ENCODE measurements around the gene MSL3. TPM values are rescaled to one million over a fixed set of nuclear protein-coding genes. Genes with fewer than 3 reads are reported as not detected.

The MSL3 gene
- total RNA-seq, 1 donor from 2014 or later, result 41.6 TPM

DNA sequence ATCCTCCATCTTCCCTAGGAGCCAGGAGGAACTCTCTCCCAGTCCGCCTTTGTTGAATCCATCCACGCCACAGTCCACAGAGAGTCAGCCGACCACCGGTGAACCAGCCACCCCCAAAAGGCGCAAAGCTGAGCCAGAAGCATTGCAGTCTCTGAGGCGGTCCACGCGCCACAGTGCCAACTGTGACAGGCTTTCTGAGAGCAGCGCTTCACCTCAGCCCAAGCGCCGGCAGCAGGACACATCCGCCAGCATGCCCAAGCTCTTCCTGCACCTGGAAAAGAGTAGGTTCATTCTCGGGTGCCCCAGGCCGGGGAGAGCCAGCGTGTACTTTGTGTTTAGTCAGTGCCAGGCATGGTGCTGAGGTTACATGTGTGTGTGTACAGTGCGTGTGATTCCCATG, 7.4 kb downstream of the MSL3 start:
- H3K4me3 Mint-ChIP-seq, result peak overlapping the region; percentile 80
- no peaks in the 10 kb centered on the region for H3K9me3 Mint-ChIP-seq
- H3K4me1 Mint-ChIP-seq (ENCODE audit: low read depth), result peaks cover 68% of the 10 kb centered on the region
- H3K27me3 Mint-ChIP-seq (ENCODE audit: insufficient read depth), result no peaks in the 10 kb centered on the region
- peaks cover 47% of the 10 kb centered on the region for H3K36me3 Mint-ChIP-seq (ENCODE audit: low read depth)
- peak overlapping the region; percentile 84 for H3K27ac Mint-ChIP-seq
- DNase-seq (ENCODE audit: low spot score), result no peak
- intact Hi-C loops (cut with micrococcal nuclease), result loop anchor here (10.0 kb wide), 3 partner anchors 1129 to 1671 kb away; no protein-coding TSS in a partner anchor

DNA sequence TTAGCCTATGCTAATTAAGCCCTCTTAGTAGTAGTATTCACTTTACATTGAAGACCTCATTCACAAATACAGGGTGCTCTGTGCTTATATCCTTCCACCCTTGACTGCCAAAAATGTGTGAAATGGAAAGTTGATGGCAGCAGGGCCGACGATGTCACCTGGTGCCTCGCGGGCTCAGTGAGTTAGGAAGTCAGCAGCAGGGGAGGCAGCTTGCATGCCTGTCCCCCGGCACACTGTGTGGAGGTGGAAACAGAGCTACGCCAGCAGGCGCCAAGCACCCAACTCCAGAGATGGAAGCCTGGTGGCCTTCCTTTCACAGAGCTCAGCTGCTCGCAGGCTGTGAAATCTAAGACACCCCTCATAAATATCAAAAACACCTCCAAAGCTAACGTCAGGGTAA, 8.4 kb downstream of the MSL3 start:
- DNase-seq (ENCODE audit: low spot score), result no peak
- Mint-ChIP-seq H3K27ac (peak overlapping the region; percentile 59), H3K4me1 (ENCODE audit: low read depth) (peaks cover 66% of the 10 kb centered on the region), H3K27me3 (ENCODE audit: insufficient read depth) (no peaks in the 10 kb centered on the region), H3K36me3 (ENCODE audit: low read depth) (peaks cover 40% of the 10 kb centered on the region), H3K4me3 (peak overlapping the region; percentile 80), H3K9me3 (no peaks in the 10 kb centered on the region)
- intact Hi-C loops (cut with micrococcal nuclease), result loop anchor here (10.0 kb wide), 3 partner anchors 1128 to 1672 kb away; no protein-coding TSS in a partner anchor

DNA sequence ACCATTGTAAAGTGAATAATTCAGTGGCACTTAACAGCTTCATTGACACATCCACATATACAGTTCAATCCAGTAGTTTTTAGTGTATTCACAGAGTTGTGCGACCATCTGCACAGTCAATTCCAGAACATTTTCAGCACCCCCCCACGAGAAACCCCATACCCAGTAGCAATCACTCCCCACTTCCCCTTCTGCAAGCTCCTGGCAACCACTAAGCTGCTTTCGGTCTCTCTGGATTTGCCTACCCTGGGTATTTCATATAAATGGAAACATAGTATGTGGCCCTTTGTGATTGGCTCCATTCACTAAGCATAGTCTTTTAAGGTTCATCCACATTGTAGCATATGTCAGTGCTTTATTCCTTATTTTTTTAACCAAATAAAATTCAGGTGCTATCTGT, 10.0 kb downstream of the MSL3 start:
- no peaks in the 10 kb centered on the region for H3K27me3 Mint-ChIP-seq (ENCODE audit: insufficient read depth)
- intact Hi-C loops (cut with micrococcal nuclease), result loop anchor here (10.0 kb wide), 3 partner anchors 1127 to 1673 kb away; no protein-coding TSS in a partner anchor
- no peak for DNase-seq (ENCODE audit: low spot score)

DNA sequence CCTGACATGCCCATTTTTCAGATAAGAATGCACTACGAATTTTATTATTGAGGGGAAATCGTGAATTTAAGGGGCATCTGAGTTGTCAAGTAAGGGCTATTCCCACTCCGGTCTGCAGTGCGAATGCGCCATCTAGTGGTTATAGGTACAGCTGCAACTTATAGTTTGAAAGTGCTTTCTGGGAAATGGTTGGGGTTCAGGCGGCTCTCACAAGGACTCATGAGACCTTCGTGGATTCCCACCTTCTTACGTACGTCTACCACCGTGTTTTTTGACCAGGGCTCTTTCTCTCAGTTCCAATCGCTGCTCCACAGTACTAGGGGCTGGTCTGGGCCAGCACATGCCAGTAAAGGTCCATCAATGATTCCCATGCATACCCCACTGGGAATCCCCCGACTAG, 12.3 kb downstream of the MSL3 start:
- no peak for DNase-seq (ENCODE audit: low spot score)
- Mint-ChIP-seq H3K4me1 (ENCODE audit: low read depth) (peaks cover 37% of the 10 kb centered on the region), H3K4me3 (no peak overlapping the region), H3K27ac (peak overlapping the region; percentile 79), H3K9me3 (no peaks in the 10 kb centered on the region), H3K36me3 (ENCODE audit: low read depth) (peaks cover 25% of the 10 kb centered on the region), H3K27me3 (ENCODE audit: insufficient read depth) (no peaks in the 10 kb centered on the region)
- intact Hi-C loops (cut with micrococcal nuclease), result loop anchor here (1.0 to 5.0 kb wide), 5 partner anchors 10 to 626 kb away; no protein-coding TSS in a partner anchor

More for the DNA sequence above, 10.0 kb downstream of the MSL3 start:
- H3K36me3 Mint-ChIP-seq (ENCODE audit: low read depth), result peaks cover 34% of the 10 kb centered on the region
- H3K9me3 Mint-ChIP-seq, result no peaks in the 10 kb centered on the region
- no peak overlapping the region for H3K4me3 Mint-ChIP-seq
- peak overlapping the region; percentile 72 for H3K27ac Mint-ChIP-seq
- peaks cover 59% of the 10 kb centered on the region for H3K4me1 Mint-ChIP-seq (ENCODE audit: low read depth)

DNA sequence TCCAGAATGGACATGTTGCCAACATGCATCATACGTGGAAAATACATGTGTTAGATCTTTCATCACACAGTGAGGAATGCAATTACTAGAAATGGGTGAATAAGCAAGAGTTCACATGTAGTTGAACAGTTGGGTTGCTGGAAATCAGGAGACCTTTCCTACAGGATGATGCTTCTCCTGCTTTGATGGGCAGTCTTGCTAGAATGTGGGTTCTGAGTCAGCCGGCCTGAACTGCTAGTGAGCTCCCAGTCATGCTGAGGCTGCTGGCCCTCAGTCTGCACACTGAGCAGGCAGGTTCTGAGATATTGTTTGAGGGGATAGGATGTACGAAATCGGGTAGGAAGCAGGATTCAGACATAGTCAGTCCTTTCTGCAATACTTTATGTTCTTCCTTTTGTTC, 20.2 kb downstream of the MSL3 start:
- peaks cover 5% of the 10 kb centered on the region for H3K4me1 Mint-ChIP-seq (ENCODE audit: low read depth)
- H3K4me3 Mint-ChIP-seq, result no peak overlapping the region
- no peak overlapping the region for H3K27ac Mint-ChIP-seq
- no peak for DNase-seq (ENCODE audit: low spot score)
- no peaks in the 10 kb centered on the region for H3K9me3 Mint-ChIP-seq
- peaks cover 13% of the 10 kb centered on the region for H3K36me3 Mint-ChIP-seq (ENCODE audit: low read depth)
- peaks cover 1% of the 10 kb centered on the region for H3K27me3 Mint-ChIP-seq (ENCODE audit: insufficient read depth)
- intact Hi-C loops (cut with micrococcal nuclease), result no loop called here

DNA sequence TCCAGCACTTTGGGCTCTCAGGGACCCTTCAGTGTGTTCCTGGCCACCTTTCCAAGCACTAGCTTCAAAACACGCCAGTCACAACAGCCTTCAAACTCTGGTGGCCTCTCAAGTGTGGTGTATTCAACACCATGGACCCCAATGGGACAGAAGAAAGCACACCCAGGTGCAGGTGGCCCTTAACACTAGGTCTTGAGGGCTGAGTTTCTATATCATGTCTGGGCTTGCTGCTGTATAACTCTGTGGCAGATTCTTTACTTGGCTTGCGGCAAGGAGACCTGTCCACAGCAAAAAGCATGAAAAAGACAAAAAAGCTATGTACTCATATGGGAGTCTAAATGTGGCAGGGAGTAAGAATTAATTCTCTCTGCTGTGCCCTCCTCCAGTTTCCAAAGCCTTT, 23.1 kb downstream of the MSL3 start:
- Mint-ChIP-seq H3K27me3 (ENCODE audit: insufficient read depth) (peaks cover 1% of the 10 kb centered on the region), H3K4me3 (no peak overlapping the region), H3K27ac (no peak overlapping the region), H3K4me1 (ENCODE audit: low read depth) (no peaks in the 10 kb centered on the region), H3K9me3 (no peaks in the 10 kb centered on the region), H3K36me3 (ENCODE audit: low read depth) (peaks cover under 1% of the 10 kb centered on the region)
- intact Hi-C loops (cut with micrococcal nuclease), result no loop called here
- DNase-seq (ENCODE audit: low spot score), result no peak

DNA sequence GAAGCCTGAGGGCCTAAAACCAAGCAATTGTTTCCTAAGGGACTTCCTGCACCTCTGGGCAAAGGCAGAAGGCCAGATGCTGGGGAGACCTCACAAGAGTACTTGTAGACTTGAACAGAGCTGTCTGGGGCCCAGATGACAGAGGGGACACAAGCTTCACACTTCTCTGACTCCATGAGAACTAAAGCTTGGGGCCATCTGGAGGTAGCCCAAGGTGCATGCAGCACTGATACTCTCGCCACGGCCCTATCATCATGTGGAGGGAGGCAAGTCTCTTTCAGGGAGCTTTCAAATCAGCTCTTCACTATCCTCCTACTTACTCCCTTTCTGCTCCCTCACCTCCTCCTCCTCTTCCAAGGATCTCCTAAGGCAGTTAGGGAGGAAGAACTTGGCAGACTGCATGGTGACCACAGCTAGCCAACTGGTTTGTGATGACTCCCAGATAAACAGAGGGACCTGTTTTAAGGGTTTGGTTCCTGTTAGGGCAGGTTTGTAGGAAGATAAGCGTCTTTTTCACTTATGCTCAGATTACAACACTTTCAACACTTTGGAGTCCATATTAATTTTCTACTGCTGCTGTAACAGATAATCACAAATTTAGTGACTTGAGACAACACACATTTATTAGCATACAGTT, 23.8 kb downstream of the MSL3 start:
- no peak overlapping the region for H3K4me3 Mint-ChIP-seq
- no peak overlapping the region for H3K27ac Mint-ChIP-seq
- intact Hi-C loops (cut with micrococcal nuclease), result no loop called here
- no peak for DNase-seq (ENCODE audit: low spot score)
- H3K9me3 Mint-ChIP-seq, result no peaks in the 10 kb centered on the region
- H3K36me3 Mint-ChIP-seq (ENCODE audit: low read depth), result no peaks in the 10 kb centered on the region
- H3K4me1 Mint-ChIP-seq (ENCODE audit: low read depth), result peaks cover 6% of the 10 kb centered on the region
- peaks cover 1% of the 10 kb centered on the region for H3K27me3 Mint-ChIP-seq (ENCODE audit: insufficient read depth)

DNA sequence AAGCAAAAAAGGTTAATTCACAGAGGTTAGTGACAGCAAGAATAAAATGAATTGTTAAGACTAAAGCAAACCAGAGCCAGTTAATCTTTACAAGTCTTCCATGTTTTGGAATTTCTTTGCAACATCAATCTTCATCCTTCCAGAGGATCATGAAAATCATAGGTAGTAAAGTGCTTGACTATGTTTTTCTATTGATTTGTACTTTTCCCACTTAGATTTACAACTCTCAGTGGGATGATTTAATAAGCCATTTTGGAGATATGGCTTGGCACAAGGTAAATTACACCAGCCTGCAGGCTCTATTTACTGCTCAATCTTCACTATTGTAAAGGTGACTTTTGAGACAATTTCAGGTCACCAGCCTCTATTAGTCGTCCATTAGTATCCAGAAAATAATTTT, 26.5 kb downstream of the MSL3 start:
- Mint-ChIP-seq H3K9me3 (no peaks in the 10 kb centered on the region), H3K4me1 (ENCODE audit: low read depth) (peaks cover 14% of the 10 kb centered on the region), H3K36me3 (ENCODE audit: low read depth) (no peaks in the 10 kb centered on the region), H3K27ac (no peak overlapping the region), H3K27me3 (ENCODE audit: insufficient read depth) (peaks cover 1% of the 10 kb centered on the region), H3K4me3 (no peak overlapping the region)
- no peak for DNase-seq (ENCODE audit: low spot score)
- intact Hi-C loops (cut with micrococcal nuclease), result no loop called here

DNA sequence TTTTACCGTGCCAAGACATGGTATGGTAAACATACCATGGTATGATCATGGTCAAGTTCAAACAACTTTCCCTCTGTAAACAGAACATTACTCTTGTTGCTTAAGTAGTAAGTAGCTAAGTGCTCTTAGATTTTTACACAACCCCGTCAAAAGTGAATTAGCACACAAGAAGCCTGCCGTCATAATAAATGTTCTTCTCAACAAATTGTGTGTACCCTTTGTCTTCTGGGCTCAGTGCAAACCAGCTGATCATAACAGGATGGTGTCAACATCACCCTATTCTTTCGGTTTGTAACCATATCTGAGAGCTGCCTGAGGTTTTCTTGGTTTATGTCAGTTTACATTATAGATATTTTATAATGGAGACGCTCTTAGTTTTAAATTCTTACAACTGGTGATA, 28.8 kb downstream of the MSL3 start:
- peak overlapping the region; percentile 73 for H3K4me3 Mint-ChIP-seq
- H3K9me3 Mint-ChIP-seq, result no peaks in the 10 kb centered on the region
- H3K4me1 Mint-ChIP-seq (ENCODE audit: low read depth), result peaks cover 14% of the 10 kb centered on the region
- no peak overlapping the region for H3K27ac Mint-ChIP-seq
- H3K27me3 Mint-ChIP-seq (ENCODE audit: insufficient read depth), result peaks cover 1% of the 10 kb centered on the region
- no peaks in the 10 kb centered on the region for H3K36me3 Mint-ChIP-seq (ENCODE audit: low read depth)
- no peak for DNase-seq (ENCODE audit: low spot score)
- intact Hi-C loops (cut with micrococcal nuclease), result loop anchor here (1.0 kb wide), 1 partner anchor 121 kb away; no protein-coding TSS in a partner anchor

DNA sequence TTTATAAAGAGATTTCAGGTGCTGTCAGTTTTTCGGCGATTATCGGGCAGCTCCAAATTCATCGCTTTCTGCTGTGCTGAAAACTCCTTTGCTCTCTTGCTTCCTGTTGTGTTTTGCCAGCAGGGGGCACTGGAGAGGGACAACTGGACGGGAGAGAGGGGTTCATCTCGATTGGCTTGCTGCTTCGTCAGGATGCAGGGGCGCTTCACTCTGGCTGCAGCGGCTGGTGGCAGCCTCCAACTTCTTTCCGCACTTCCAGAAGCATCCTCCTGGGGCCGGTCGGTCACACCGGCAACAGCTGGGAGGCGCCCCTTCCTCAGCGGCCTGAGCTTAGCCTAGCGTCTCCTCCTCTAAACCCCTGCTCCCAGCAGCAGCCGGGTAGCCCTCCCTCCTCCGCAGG, 29.5 kb downstream of the MSL3 start:
- H3K27me3 Mint-ChIP-seq (ENCODE audit: insufficient read depth), result no peaks in the 10 kb centered on the region
- no peaks in the 10 kb centered on the region for H3K9me3 Mint-ChIP-seq
- no peak overlapping the region for H3K27ac Mint-ChIP-seq
- intact Hi-C loops (cut with micrococcal nuclease), result loop anchor here (1.0 kb wide), 1 partner anchor 121 kb away; no protein-coding TSS in a partner anchor
- H3K4me3 Mint-ChIP-seq, result peak overlapping the region; percentile 73
- DNase-seq (ENCODE audit: low spot score), result peak; percentile 50
- peaks cover 18% of the 10 kb centered on the region for H3K4me1 Mint-ChIP-seq (ENCODE audit: low read depth)
- H3K36me3 Mint-ChIP-seq (ENCODE audit: low read depth), result no peaks in the 10 kb centered on the region

DNA sequence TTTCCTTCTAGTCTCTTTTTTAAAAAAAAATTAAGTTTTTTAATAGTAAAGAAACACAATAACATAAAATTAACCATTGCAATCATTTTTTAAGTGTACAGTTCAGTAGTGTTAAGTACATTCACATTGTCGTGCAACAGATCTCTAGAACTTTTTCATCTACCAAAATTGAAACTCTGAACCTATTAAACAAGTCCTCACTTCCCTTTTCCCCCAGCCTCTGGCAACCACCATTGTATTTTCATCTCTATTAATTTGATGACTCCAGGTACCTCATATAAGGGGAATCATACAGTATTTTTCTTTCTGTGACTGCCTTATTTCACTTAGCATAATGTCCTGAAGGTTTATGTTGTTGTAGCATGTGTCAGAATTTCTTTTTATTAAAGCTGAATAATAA, 31.8 kb downstream of the MSL3 start:
- DNase-seq (ENCODE audit: low spot score), result no peak
- Mint-ChIP-seq H3K27ac (no peak overlapping the region), H3K4me1 (ENCODE audit: low read depth) (peaks cover 32% of the 10 kb centered on the region), H3K36me3 (ENCODE audit: low read depth) (no peaks in the 10 kb centered on the region), H3K9me3 (no peaks in the 10 kb centered on the region), H3K4me3 (no peak overlapping the region), H3K27me3 (ENCODE audit: insufficient read depth) (no peaks in the 10 kb centered on the region)
- intact Hi-C loops (cut with micrococcal nuclease), result no loop called here

DNA sequence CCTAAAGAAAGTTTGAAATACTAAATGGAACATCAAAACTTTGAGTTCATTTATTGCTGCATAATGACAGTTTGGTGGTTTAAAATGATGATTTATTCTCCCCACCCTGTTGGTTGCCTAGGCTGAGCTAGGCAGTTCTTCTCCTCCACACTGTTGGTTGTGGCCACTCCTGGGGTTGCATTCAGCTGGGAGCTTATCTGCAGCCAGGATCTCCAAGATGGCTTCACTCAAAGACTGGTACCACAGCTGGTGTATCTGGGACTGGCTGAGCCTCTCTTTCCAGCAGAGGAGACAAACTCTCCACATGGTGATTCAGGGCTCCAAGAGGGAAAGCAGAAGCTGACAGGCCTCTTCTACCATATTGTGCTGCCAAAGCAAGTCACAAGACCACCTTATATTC, 33.1 kb downstream of the MSL3 start:
- H3K36me3 Mint-ChIP-seq (ENCODE audit: low read depth), result no peaks in the 10 kb centered on the region
- DNase-seq (ENCODE audit: low spot score), result no peak
- intact Hi-C loops (cut with micrococcal nuclease), result no loop called here
- H3K4me3 Mint-ChIP-seq, result no peak overlapping the region
- no peak overlapping the region for H3K27ac Mint-ChIP-seq
- H3K27me3 Mint-ChIP-seq (ENCODE audit: insufficient read depth), result no peaks in the 10 kb centered on the region
- H3K4me1 Mint-ChIP-seq (ENCODE audit: low read depth), result peaks cover 32% of the 10 kb centered on the region
- H3K9me3 Mint-ChIP-seq, result no peaks in the 10 kb centered on the region

DNA sequence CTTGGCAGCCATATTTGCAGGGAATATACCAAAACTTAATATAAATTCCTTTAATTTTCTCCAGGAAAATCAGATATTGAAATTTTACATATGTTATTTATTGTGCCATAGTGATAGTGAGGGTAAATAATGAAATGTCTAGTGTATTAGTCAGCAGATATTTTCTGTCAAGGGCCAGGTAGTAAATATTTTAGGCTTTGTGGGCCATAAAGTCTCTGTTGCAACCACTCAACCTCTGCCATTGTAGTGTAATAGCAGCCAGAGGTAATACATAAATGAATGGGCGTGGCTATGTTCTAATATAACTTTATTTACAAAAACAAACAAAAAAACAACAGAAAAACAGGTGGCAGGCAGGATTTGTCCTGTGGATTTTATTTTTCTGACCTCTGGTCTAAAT, 33.5 kb downstream of the MSL3 start:
- H3K4me1 Mint-ChIP-seq (ENCODE audit: low read depth), result peaks cover 29% of the 10 kb centered on the region
- H3K4me3 Mint-ChIP-seq, result no peak overlapping the region
- DNase-seq (ENCODE audit: low spot score), result no peak
- H3K27me3 Mint-ChIP-seq (ENCODE audit: insufficient read depth), result no peaks in the 10 kb centered on the region
- intact Hi-C loops (cut with micrococcal nuclease), result no loop called here
- no peak overlapping the region for H3K27ac Mint-ChIP-seq
- no peaks in the 10 kb centered on the region for H3K36me3 Mint-ChIP-seq (ENCODE audit: low read depth)
- no peaks in the 10 kb centered on the region for H3K9me3 Mint-ChIP-seq
